GM21723 (cell line): Measurements from ENCODE around the gene FBXO8.
A peak's percentile ranks its signal among the peaks of the same experiment; 100 is the strongest.
"Not testable (repeated sequence)": the region's sequence is repeated elsewhere in the genome, so short reads cannot be mapped to it uniquely, and the experiment has no call there.

ENCODE experiments used
- ATAC-seq: cut with Tn5 transposase; IDR thresholded peaks from one replicate; pipeline ENCODE4 v1.9.1; 2021; ENCODE audit warnings: mild to moderate bottlenecking, moderate library complexity; ENCODE audit not compliant: unreplicated experiment

Gene FBXO8

GRCh38 chr4:174284487-174284886 lies 1.0 kb upstream of the FBXO8 start:
- no peak for ATAC-seq

- ATAC-seq = peak; percentile 96
Measured at GRCh38 chr4:174282836-174283506, 496 bp downstream of the FBXO8 start.

- ATAC-seq = no peak
Measured at GRCh38 chr4:174281901-174282300, 1.6 kb downstream of the FBXO8 start.

GRCh38 chr4:174281182-174281737 lies 2.2 kb downstream of the FBXO8 start:
- ATAC-seq = no peak

- ATAC-seq = no peak
Measured at GRCh38 chr4:174279433-174280155, 3.9 kb downstream of the FBXO8 start.

GRCh38 chr4:174278467-174278866 lies 5.0 kb downstream of the FBXO8 start:
- no peak for ATAC-seq

- no peak for ATAC-seq
Measured at GRCh38 chr4:174277433-174277832, 6.0 kb downstream of the FBXO8 start.

- ATAC-seq = no peak
Measured at GRCh38 chr4:174275101-174275500, 8.4 kb downstream of the FBXO8 start.

GRCh38 chr4:174274436-174274835 lies 9.0 kb downstream of the FBXO8 start:
- no peak for ATAC-seq

GRCh38 chr4:174273930-174274329 lies 9.5 kb downstream of the FBXO8 start:
- no peak for ATAC-seq

- ATAC-seq = no peak
Measured at GRCh38 chr4:174266416-174266815, 17.1 kb downstream of the FBXO8 start.

- no peak for ATAC-seq
Measured at GRCh38 chr4:174265916-174266315, 17.6 kb downstream of the FBXO8 start.

- no peak for ATAC-seq
Measured at GRCh38 chr4:174263445-174263736, 20.1 kb downstream of the FBXO8 start.

- no peak for ATAC-seq
Measured at GRCh38 chr4:174262624-174263444, 20.6 kb downstream of the FBXO8 start.

GRCh38 chr4:174261432-174261831 lies 22.0 kb downstream of the FBXO8 start:
- ATAC-seq = not testable (repeated sequence)

- ATAC-seq = no peak
Measured at GRCh38 chr4:174260099-174260498, 23.4 kb downstream of the FBXO8 start.

GRCh38 chr4:174259580-174259979 lies 23.9 kb downstream of the FBXO8 start:
- no peak for ATAC-seq

GRCh38 chr4:174256277-174256713 lies 27.2 kb downstream of the FBXO8 start:
- ATAC-seq = no peak

- no peak for ATAC-seq
Measured at GRCh38 chr4:174255786-174256185, 27.7 kb downstream of the FBXO8 start.

GRCh38 chr4:174255374-174255773 lies 28.1 kb downstream of the FBXO8 start:
- no peak for ATAC-seq

- no peak for ATAC-seq
Measured at GRCh38 chr4:174254613-174255012, 28.9 kb downstream of the FBXO8 start.

- ATAC-seq = no peak
Measured at GRCh38 chr4:174252412-174252811, 31.1 kb downstream of the FBXO8 start.
